ENCODE data around the gene PLAC8L1.

DNA sequence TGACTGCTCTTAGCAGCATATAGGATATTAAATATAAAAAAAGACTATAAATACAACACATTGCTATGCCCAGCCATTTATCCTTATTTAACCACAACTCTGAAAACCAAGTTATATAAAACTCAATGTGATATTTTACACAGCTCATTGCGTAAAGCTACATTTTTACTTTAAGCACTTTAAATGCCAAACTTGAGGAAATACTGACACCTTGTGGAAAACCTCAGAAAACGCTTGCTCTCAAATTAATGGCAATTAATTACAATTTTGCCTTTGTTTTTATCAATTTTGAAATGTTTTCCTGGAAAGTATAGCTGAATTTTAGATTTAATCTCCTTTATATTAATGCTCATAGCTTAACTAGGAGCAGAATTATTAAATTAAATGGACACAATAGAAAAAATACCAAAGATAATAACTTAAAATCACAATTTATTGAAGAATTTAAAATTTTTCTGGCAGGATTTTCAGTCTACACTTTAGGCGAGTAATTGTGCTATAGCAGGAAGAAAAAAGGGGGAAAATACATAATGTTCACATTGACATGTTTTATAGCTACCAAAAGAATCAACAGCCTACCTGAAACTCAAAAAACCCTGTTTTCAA, 25.2 kb upstream of the PLAC8L1 start:
- no peak for TF ChIP-seq TAF1 (IDR thresholded peaks at IDR 0.05; ENCODE audit: borderline replicate concordance, insufficient read depth, low read length)
- TF ChIP-seq POLR2AphosphoS5 (IDR thresholded peaks at IDR 0.05; ENCODE audit: low read depth, low read length): no peak
- no peak for TF ChIP-seq SIN3A (IDR thresholded peaks at IDR 0.05; ENCODE audit: borderline replicate concordance, insufficient read depth, low read length)

All from PFSK-1 (cell line).